RWPE1 (cell line): Measurements from ENCODE around the gene RNF157.
A peak's percentile ranks its signal among the peaks of the same experiment; 100 is the strongest.

Source experiments
- CTCF ChIA-PET: fragments of 350-600 bp; sonication (Branson Sonifier 250); formaldehyde crosslinking; extraction: SDS; loops from one replicate; lab custom pipeline; 2021; lab: Yijun Ruan, JAX
- POLR2A ChIA-PET: fragments of 400-600 bp; formaldehyde crosslinking; extraction: SDS; loops from one replicate; lab custom pipeline; 2020; ENCODE audit warnings: antibody characterized with exemption; ENCODE audit not compliant: low non-redundant PET; lab: Yijun Ruan, JAX
- DNase-seq: peaks from one replicate; pipeline ENCODE4 v3.0.0; 2012; ENCODE audit warnings: low spot score
- H3K27ac ChIP-seq: fragments of 450-650 bp; 2 replicates; pipeline ENCODE4 v1.5.1; 2017
- CTCF ChIP-seq: fragments of 450-650 bp; conservative IDR thresholded peaks from 2 replicates; pipeline ENCODE4 v1.5.1; 2017; ENCODE audit warnings: low read depth, mild to moderate bottlenecking

RNF157 gene

GRCh38 chr17:76119409-76120371, 120.6 kb downstream of the RNF157 start:
- POLR2A ChIA-PET: interaction anchor here (0.6 kb wide), 1 partner anchor 25 kb away, joined by 3 read pairs; no protein-coding TSS in a partner anchor
- CTCF ChIA-PET: interaction anchor here (0.5 to 5.1 kb wide), 3 partner anchors 147 to 538 kb away, joined by 3 to 60 read pairs (median 6); no protein-coding TSS in a partner anchor
- no peak for DNase-seq
- no peak overlapping the region for H3K27ac ChIP-seq
- no peak for TF ChIP-seq CTCF

DNA sequence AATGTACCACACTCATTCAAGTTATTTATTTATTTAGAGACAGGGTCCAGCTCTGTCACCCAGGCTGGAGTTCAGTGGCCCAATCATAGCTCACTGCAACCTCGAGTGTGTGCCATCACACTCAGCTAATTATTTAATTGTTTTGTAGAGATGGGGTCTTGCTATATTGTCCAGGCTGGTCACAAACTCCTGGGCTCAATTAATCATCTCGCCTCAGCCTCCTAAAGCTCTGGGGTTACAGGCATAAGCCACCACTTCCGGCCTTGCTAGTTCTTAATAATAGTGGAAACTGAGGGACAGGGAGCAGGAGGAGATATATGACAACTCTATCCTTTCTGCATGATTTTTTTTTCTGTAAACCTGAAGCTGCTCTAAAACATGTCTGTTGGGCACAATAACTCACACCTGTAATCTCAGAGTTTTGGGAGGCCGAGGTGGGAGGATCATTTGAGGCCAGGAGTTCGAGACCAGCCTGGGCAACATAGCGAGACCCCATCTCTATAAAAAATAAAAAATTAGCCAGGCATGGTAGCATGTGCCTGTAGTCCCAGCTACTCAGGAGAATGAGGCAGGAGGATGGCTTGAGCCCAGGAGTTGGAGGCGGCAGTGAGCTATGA, 125.0 kb downstream of the RNF157 start:
- no peak for TF ChIP-seq CTCF
- ChIA-PET CTCF (interaction anchor here (1.2 to 1.3 kb wide), 2 partner anchors 38 to 165 kb away, joined by 6 to 7 read pairs; no protein-coding TSS in a partner anchor), POLR2A (no interaction called here)
- H3K27ac ChIP-seq: no peak overlapping the region
- no peak for DNase-seq

DNA sequence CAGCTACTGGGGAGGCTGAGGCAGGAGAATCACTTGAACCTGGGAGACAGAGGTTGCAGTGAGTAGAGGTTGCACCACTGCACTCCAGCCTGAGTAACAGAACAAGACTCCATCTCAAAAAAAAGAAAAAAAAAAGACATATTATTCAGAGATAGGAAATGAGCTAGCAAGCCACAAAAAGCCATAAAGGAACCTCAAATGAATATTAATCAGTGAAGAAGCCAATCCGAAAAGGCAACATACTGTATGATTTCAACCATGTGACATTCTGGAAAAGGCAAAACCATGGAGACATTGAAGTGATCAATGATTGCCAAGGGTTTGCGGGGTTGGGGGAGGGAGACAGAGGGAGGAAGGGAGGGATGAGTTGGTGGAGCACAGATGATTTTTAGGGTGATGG, 128.3 kb downstream of the RNF157 start:
- DNase-seq: no peak
- TF ChIP-seq CTCF: no peak
- H3K27ac ChIP-seq: no peak overlapping the region
- ChIA-PET CTCF (no interaction called here), POLR2A (no interaction called here)

DNA sequence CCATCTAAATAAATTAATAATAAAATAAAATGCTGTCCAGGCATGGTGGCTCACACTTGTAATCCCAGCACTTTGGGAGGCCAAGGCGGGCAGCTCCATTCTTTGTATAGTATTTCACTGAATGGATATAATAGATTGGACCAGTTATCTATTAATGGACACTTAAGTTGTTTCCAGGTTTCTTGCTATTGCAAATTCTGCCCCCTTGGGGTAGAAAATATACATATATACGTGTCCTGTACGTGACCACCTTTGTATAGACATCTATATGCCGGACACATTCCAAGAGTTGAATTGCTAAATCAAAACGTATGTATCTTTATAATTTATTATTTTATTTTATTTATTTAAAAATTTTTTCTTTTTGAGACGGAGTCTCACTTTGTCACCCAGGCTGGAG, 132.8 kb downstream of the RNF157 start:
- no peak for DNase-seq
- no peak overlapping the region for H3K27ac ChIP-seq
- POLR2A ChIA-PET: no interaction called here
- TF ChIP-seq CTCF: peak; percentile 16; the same call in 1 of the 2 replicates
- CTCF ChIA-PET: interaction anchor here (0.7 kb wide), 2 partner anchors 172 to 1900 kb away, joined by 3 read pairs; no protein-coding TSS in a partner anchor

- ChIA-PET CTCF (interaction anchor here (0.7 to 1.0 kb wide), 2 partner anchors 173 to 203 kb away, joined by 3 read pairs; no protein-coding TSS in a partner anchor), POLR2A (no interaction called here)
- no peak overlapping the region for H3K27ac ChIP-seq
- no peak for TF ChIP-seq CTCF
- DNase-seq: no peak
Measured at GRCh38 chr17:76106703-76107102, 133.6 kb downstream of the RNF157 start.

DNA sequence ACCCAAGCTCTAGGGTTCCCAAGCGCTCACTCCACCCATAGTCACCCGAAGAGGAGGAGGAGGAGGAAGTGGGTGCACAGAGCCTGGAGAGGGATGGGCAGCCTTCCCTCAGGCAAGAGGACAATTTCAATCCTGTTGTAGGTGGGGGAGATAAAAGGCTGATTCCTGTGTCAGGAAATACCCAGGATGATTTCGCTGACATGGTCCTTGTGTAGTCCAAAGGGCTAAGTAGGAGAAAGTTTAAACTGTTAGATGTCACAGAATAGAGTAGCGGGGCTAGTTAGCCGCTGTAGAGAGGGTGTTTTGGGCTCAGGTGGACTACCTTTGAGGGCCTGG, 135.4 kb downstream of the RNF157 start:
- CTCF ChIA-PET: interaction anchor here (1.6 kb wide), 1 partner anchor 175 kb away, joined by 4 read pairs; no protein-coding TSS in a partner anchor
- TF ChIP-seq CTCF: no peak
- no peak for DNase-seq
- POLR2A ChIA-PET: no interaction called here
- H3K27ac ChIP-seq: no peak overlapping the region
